ENCODE data around the gene COBLL1. TPM values are rescaled to one million over a fixed set of nuclear protein-coding genes. Genes with fewer than 3 reads are reported as not detected.

The COBLL1 gene
- total RNA-seq, 1 experiment from 2014 or later = 5.9 TPM

DNA sequence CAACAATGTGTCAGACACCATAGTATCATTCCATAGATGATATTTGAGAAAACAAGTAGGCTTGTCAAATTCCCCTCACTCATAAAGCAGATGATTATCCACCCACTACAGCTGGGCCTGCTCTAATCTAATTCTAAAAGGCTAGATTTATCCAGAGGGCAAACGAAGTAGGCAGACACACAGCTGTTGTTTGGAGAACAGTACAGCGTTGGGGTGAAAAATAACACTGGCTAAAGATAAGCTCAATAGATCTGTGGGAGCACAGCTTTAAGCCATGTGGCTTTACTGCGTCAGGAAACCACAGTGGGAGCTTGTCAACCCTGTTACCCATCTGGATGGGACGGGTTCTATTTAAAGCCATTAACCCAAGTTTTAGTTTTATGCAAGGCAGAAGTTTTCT lies 48.9 kb upstream of the COBLL1 start:
- TF ChIP-seq, protein P1, sequence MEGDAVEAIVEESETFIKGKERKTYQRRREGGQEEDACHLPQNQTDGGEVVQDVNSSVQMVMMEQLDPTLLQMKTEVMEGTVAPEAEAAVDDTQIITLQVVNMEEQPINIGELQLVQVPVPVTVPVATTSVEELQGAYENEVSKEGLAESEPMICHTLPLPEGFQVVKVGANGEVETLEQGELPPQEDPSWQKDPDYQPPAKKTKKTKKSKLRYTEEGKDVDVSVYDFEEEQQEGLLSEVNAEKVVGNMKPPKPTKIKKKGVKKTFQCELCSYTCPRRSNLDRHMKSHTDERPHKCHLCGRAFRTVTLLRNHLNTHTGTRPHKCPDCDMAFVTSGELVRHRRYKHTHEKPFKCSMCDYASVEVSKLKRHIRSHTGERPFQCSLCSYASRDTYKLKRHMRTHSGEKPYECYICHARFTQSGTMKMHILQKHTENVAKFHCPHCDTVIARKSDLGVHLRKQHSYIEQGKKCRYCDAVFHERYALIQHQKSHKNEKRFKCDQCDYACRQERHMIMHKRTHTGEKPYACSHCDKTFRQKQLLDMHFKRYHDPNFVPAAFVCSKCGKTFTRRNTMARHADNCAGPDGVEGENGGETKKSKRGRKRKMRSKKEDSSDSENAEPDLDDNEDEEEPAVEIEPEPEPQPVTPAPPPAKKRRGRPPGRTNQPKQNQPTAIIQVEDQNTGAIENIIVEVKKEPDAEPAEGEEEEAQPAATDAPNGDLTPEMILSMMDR (conservative IDR thresholded peaks at IDR 0.05) = no peak
- Histone ChIP-seq H4K5ac (ENCODE audit: insufficient read length, low read depth, low read length) (no peak overlapping the region), H3K79me1 (ENCODE audit: insufficient read depth, low read depth, low read length, poor library complexity, severe bottlenecking) (no peaks in the 10 kb centered on the region), H2AK5ac (ENCODE audit: insufficient read length, low read length) (no peak overlapping the region), H3K27me3 (ENCODE audit: insufficient read depth, low read length) (no peaks in the 10 kb centered on the region), H3K14ac (ENCODE audit: insufficient read depth, low read length) (no peak overlapping the region), H4K8ac (replicated peaks; ENCODE audit: insufficient read length, low read depth, low read length) (no peak overlapping the region), H2BK15ac (ENCODE audit: low read depth, low read length) (no peak overlapping the region), H3K18ac (ENCODE audit: insufficient read length, low read depth, low read length) (no peak overlapping the region), H4K20me1 (ENCODE audit: control insufficient read depth, insufficient read depth, insufficient read length) (no peaks in the 10 kb centered on the region), H3K9me3 (ENCODE audit: control insufficient read depth, low read depth, low read length) (no peaks in the 10 kb centered on the region), H3K27ac (ENCODE audit: insufficient read length, low read depth, low read length) (no peak overlapping the region), H2BK12ac (ENCODE audit: insufficient read length, low read depth, low read length) (no peak overlapping the region), H2AFZ (ENCODE audit: low read length) (no peak overlapping the region), H3T11ph (ENCODE audit: low read length) (no peak overlapping the region), H3K9ac (ENCODE audit: extremely low read depth, insufficient read length, low read length) (no peak overlapping the region), H2BK120ac (ENCODE audit: low read depth, low read length, poor library complexity, severe bottlenecking) (no peak overlapping the region), H3K56ac (ENCODE audit: insufficient read length, low read depth, low read length) (no peak overlapping the region), H3K4ac (ENCODE audit: low read depth, low read length) (no peak overlapping the region), H3K4me1 (ENCODE audit: insufficient read depth, low read length) (no peaks in the 10 kb centered on the region), H4K91ac (ENCODE audit: insufficient read length, low read depth, low read length) (no peak overlapping the region), H3K4me2 (ENCODE audit: insufficient read depth, insufficient read length, low read length) (no peak overlapping the region), H3K23me2 (ENCODE audit: insufficient read length, low read depth, low read length, poor library complexity, severe bottlenecking) (no peaks in the 10 kb centered on the region), H3K79me2 (ENCODE audit: insufficient read depth, low read length) (no peaks in the 10 kb centered on the region), H2BK20ac (ENCODE audit: low read depth, low read length, poor library complexity, severe bottlenecking) (no peak overlapping the region), H3K23ac (ENCODE audit: insufficient read length, low read depth, low read length) (no peak overlapping the region), H2BK5ac (ENCODE audit: insufficient read length, low read length) (no peak overlapping the region)
- H3K9me3 Mint-ChIP-seq = no peaks in the 10 kb centered on the region
- H3K27me3 Mint-ChIP-seq (ENCODE audit: low read depth) = no peaks in the 10 kb centered on the region
- no CpG with 5 or more reads among the region's 4 CpGs for WGBS (ENCODE audit: extremely low coverage, insufficient read length, low lambda C conversion rate)
- H3K27ac Mint-ChIP-seq = peak overlapping the region in 2 of 3 experiments; percentile 16 to 51; a peak in 1 of 7 replicates
- no peaks in the 10 kb centered on the region for H3K36me3 Mint-ChIP-seq (ENCODE audit: insufficient read depth in 1 of 3, low read depth in 3 of 3)
- peaks cover 0 to 4% of the 10 kb centered on the region in 2 experiments; a peak in 3 of 4 replicates for H3K4me1 Mint-ChIP-seq
- no peak overlapping the region for H3K4me3 Mint-ChIP-seq
- DNase-seq = no peak
